ENCODE results near the gene KHDC3L.

GRCh38 chr6:73339340-73339739 is 23.1 kb upstream of the KHDC3L start:
- TF ChIP-seq CTCF (IDR thresholded peaks at IDR 0.05), result no peak
- TF ChIP-seq POLR2A (IDR thresholded peaks at IDR 0.05), result no peak

All from right lobe of liver (tissue), 4 donors.